H1 (cell line): ENCODE results near the gene TIGD6. TPM values are rescaled to one million over a fixed set of nuclear protein-coding genes. Genes with fewer than 3 reads are reported as not detected.

ENCODE experiments used
- CTCF ChIA-PET: fragments of 300-600 bp; sonication (Branson Sonifier 250); formaldehyde crosslinking; loops from one replicate; lab custom pipeline; 2021; ENCODE audit not compliant: partially characterized antibody; lab: Charles Lee
- POLR2A ChIA-PET: fragments of 300-600 bp; sonication (Branson Sonifier 250); formaldehyde crosslinking; loops from one replicate; lab custom pipeline; 2021; ENCODE audit warnings: inconsistent platforms; ENCODE audit not compliant: partially characterized antibody; lab: Charles Lee
- DNase-seq, 2 experiments: peaks; one replicate each; pipeline versions ENCODE4 v3.0.0 to v3.0.0-alpha.2; 2010 to 2022; ENCODE audit warnings: low spot score in 2 of 2, low read depth in 1 of 2, mixed read lengths in 1 of 2
- FAIRE-seq: peaks from 2 replicates; lab custom pipeline; 2011; peaks lifted over from hg19 to GRCh38; lab: Jason Lieb, UNC
- H2AFZ ChIP-seq: 2 replicates; pipeline ENCODE4 v1.8.1; 2012; ENCODE audit warnings: low read length, inconsistent platforms
- H2AK5ac ChIP-seq: 2 replicates; pipeline ENCODE4 v1.6.1; 2013; ENCODE audit warnings: low read depth, low read length
- H2BK120ac ChIP-seq: replicated peaks from 2 replicates; pipeline ENCODE3; 2013; ENCODE audit warnings: low read depth, low read length, inconsistent platforms
- H2BK12ac ChIP-seq: 2 replicates; pipeline ENCODE4 v1.6.1; 2013; ENCODE audit warnings: low read depth, low read length
- H2BK15ac ChIP-seq: 2 replicates; pipeline ENCODE4 v1.6.1; 2013; ENCODE audit warnings: low read length
- H2BK20ac ChIP-seq: 2 replicates; pipeline ENCODE4 v1.6.1; 2013; ENCODE audit warnings: low read length
- H2BK5ac ChIP-seq: 2 replicates; pipeline ENCODE4 v1.6.1; 2013; ENCODE audit warnings: low read depth, low read length
- H3K14ac ChIP-seq: 2 replicates; pipeline ENCODE4 v1.6.1; 2013; ENCODE audit warnings: inconsistent platforms; ENCODE audit not compliant: insufficient read length
- H3K18ac ChIP-seq: 2 replicates; pipeline ENCODE4 v1.6.1; 2013; ENCODE audit warnings: low read length; ENCODE audit errors: extremely low read depth
- H3K23ac ChIP-seq: 2 replicates; pipeline ENCODE4 v1.6.1; 2013; ENCODE audit warnings: inconsistent platforms; ENCODE audit not compliant: insufficient read length
- H3K23me2 ChIP-seq: 2 replicates; pipeline ENCODE4 v1.6.1; 2013; ENCODE audit warnings: low read depth, low read length
- H3K27ac ChIP-seq: 2 replicates; pipeline ENCODE4 v1.6.1; 2011; ENCODE audit warnings: low read depth, low read length, inconsistent platforms
- H3K27me3 ChIP-seq, 4 experiments: replicated peaks in 1 of 4; 1 replicate in 1 of 4; 2 replicates in 3 of 4; pipeline versions ENCODE4 v1.6.1 to v1.8.1; 2011 to 2013; ENCODE audit warnings: low read length in 3 of 4, mild to moderate bottlenecking in 3 of 4, inconsistent platforms in 2 of 4, mixed read lengths in 2 of 4, moderate library complexity in 1 of 4; ENCODE audit not compliant: control insufficient read depth in 3 of 4, insufficient read depth in 3 of 4; ENCODE audit errors: extremely low read depth in 1 of 4
- H3K36me3 ChIP-seq, 4 experiments: 2 replicates each; pipeline versions ENCODE4 v1.6.1 to v1.8.1; 2011 to 2013; ENCODE audit warnings: mild to moderate bottlenecking in 4 of 4, low read length in 3 of 4, moderate library complexity in 2 of 4, control low read depth in 1 of 4, inconsistent platforms in 1 of 4; ENCODE audit not compliant: insufficient read depth in 4 of 4, control insufficient read depth in 2 of 4
- H3K4ac ChIP-seq: replicated peaks from 2 replicates; pipeline ENCODE3; 2013; ENCODE audit warnings: low read length, low read depth, mixed read lengths, inconsistent platforms; ENCODE audit not compliant: insufficient read length
- H3K4me1 ChIP-seq, 4 experiments: replicated peaks in 1 of 4; 1 replicate in 1 of 4; 2 replicates in 3 of 4; pipeline versions ENCODE4 v1.6.1 to v1.8.1; 2011 to 2013; ENCODE audit warnings: low read length in 3 of 4, inconsistent platforms in 2 of 4, mixed read lengths in 1 of 4; ENCODE audit not compliant: insufficient read depth in 4 of 4, control insufficient read depth in 3 of 4
- H3K4me2 ChIP-seq, 2 experiments: 2 replicates each; pipeline versions ENCODE4 v1.6.1 to v1.8.1; 2011 to 2013; ENCODE audit warnings: low read depth in 2 of 2, low read length in 2 of 2, control low read depth in 1 of 2, inconsistent platforms in 1 of 2, mild to moderate bottlenecking in 1 of 2; ENCODE audit not compliant: insufficient read depth in 1 of 2
- H3K4me3 ChIP-seq, 4 experiments: fragments of 200-600, 300-600 bp in 1 of 4; sonication (generic), shearing (Covaris generic), sonication (Bioruptor Twin) in 1 of 4; 2 replicates each; pipeline versions ENCODE4 v1.5.1 to v1.8.1; 2011 to 2016; ENCODE audit warnings: low read length in 4 of 4, low read depth in 3 of 4, control low read depth in 2 of 4, inconsistent platforms in 2 of 4, mild to moderate bottlenecking in 2 of 4, mixed read lengths in 1 of 4, moderate library complexity in 1 of 4; ENCODE audit not compliant: insufficient read depth in 2 of 4; ENCODE audit errors: extremely low read depth in 1 of 4
- H3K56ac ChIP-seq: replicated peaks from 2 replicates; pipeline ENCODE3; 2013; ENCODE audit warnings: low read depth, mild to moderate bottlenecking, mixed read lengths, low read length, inconsistent platforms; ENCODE audit not compliant: insufficient read length
- H3K79me1 ChIP-seq: 2 replicates; pipeline ENCODE4 v1.6.1; 2013; ENCODE audit warnings: low read depth, low read length, control low read depth
- H3K79me2 ChIP-seq, 2 experiments: 2 replicates each; pipeline versions ENCODE4 v1.6.1 to v1.8.1; 2012 to 2013; ENCODE audit warnings: low read length in 2 of 2, mild to moderate bottlenecking in 2 of 2, inconsistent platforms in 1 of 2; ENCODE audit not compliant: insufficient read depth in 2 of 2, control insufficient read depth in 1 of 2
- H3K9ac ChIP-seq, 4 experiments: replicated peaks in 1 of 4; 1 replicate in 1 of 4; 2 replicates in 3 of 4; pipeline versions ENCODE4 v1.6.1 to v1.8.1; 2011 to 2013; ENCODE audit warnings: low read depth in 3 of 4, low read length in 3 of 4, control low read depth in 2 of 4, mild to moderate bottlenecking in 2 of 4, moderate library complexity in 2 of 4, inconsistent platforms in 1 of 4; ENCODE audit errors: extremely low read depth in 1 of 4
- H3K9me3 ChIP-seq, 2 experiments: 2 replicates each; pipeline versions ENCODE4 v1.6.1 to v1.8.1; 2012 to 2013; ENCODE audit warnings: mild to moderate bottlenecking in 2 of 2, moderate library complexity in 2 of 2, control low read depth in 1 of 2, inconsistent platforms in 1 of 2, low read depth in 1 of 2, low read length in 1 of 2, mixed read lengths in 1 of 2; ENCODE audit not compliant: insufficient read depth in 2 of 2
- H4K20me1 ChIP-seq, 2 experiments: replicated peaks in 1 of 2; 2 replicates each; pipeline versions ENCODE3 to v1.8.1; 2011 to 2013; ENCODE audit warnings: inconsistent platforms in 2 of 2, low read length in 2 of 2, mild to moderate bottlenecking in 1 of 2; ENCODE audit not compliant: insufficient read depth in 2 of 2, control insufficient read depth in 1 of 2
- H4K5ac ChIP-seq: 2 replicates; pipeline ENCODE4 v1.6.1; 2013; ENCODE audit warnings: low read length, low read depth, mixed read lengths, inconsistent platforms; ENCODE audit not compliant: insufficient read length
- H4K8ac ChIP-seq: 2 replicates; pipeline ENCODE4 v1.8.0; 2013; ENCODE audit warnings: mild to moderate bottlenecking, moderate library complexity, low read length, inconsistent platforms; ENCODE audit not compliant: insufficient read depth; ENCODE audit errors: extremely low read depth
- H4K91ac ChIP-seq: replicated peaks from 2 replicates; pipeline ENCODE3; 2013; ENCODE audit warnings: low read length, mixed read lengths, inconsistent platforms; ENCODE audit not compliant: insufficient read length
- HDAC6 ChIP-seq: IDR thresholded peaks from one replicate; pipeline ENCODE4 v1.7.1; 2012; ENCODE audit warnings: low read depth, mild to moderate bottlenecking, inconsistent platforms, low read length, moderate library complexity
- POLR2A ChIP-seq, 2 experiments: IDR thresholded peaks; 1 replicate in 1 of 2; 2 replicates in 1 of 2; pipeline ENCODE4 v1.6.1; 2011; ENCODE audit warnings: low read depth in 2 of 2, low read length in 2 of 2, mild to moderate bottlenecking in 2 of 2; ENCODE audit errors: control extremely low read depth in 1 of 2
- WGBS, 2 experiments: shearing (Covaris generic) in 1 of 2; methylation state at CpG; one replicate each; pipeline versions ENCODE4 v1.1.6 to v1.1.7; 2013 to 2015; ENCODE audit warnings: low lambda C conversion rate in 2 of 2, mixed read lengths in 2 of 2, inconsistent platforms in 1 of 2, low coverage in 1 of 2, missing lambda C conversion rate in 1 of 2; ENCODE audit not compliant: insufficient replicate concordance in 2 of 2, insufficient coverage in 1 of 2, insufficient read length in 1 of 2; ENCODE audit errors: extremely low coverage in 1 of 2, missing lambda C conversion rate in 1 of 2; 5-methylcytosine and 5-hydroxymethylcytosine counted together
- polyA plus RNA-seq, 7 experiments: library from polyadenylated mRNA; depleted of rRNA in 3 of 7; stranded (reverse) in 5 of 7; unstranded in 2 of 7; fragments of >200 nt in 5 of 7; fragments of 200-250 nt in 2 of 7; gene quantifications; 1 replicate in 5 of 7; 2 replicates in 1 of 7; 4 replicates in 1 of 7; pipeline versions ENCODE4 v1.2.1 to v1.2.3, GENCODE V29; 2011 to 2013; ENCODE audit warnings: missing spikeins in 2 of 7, mixed read lengths in 2 of 7
- total RNA-seq: library from RNA; stranded (reverse); fragmentation: NEBNext Ultra II Directional; extraction: Animal tissue kit (Norgen Biotek cat#: 25700); gene quantifications from 2 replicates; pipeline ENCODE4 v1.2.1, GENCODE V29; 2021

Gene TIGD6
- total and polyA plus RNA-seq, 2 of the 8 experiments (the other 6 are each of a cell fraction or from before 2014, with no cell fraction given) = 1.3 to 2.4 TPM

GRCh38 chr5:150014456-150014855 lies 14.0 kb upstream of the TIGD6 start:
- no peak overlapping the region for H3K9ac ChIP-seq
- H3K14ac ChIP-seq = no peak overlapping the region
- H3K79me2 ChIP-seq = no peaks in the 10 kb centered on the region
- H3K18ac ChIP-seq = no peak overlapping the region
- H2BK20ac ChIP-seq = no peak overlapping the region
- no peak overlapping the region for H3K56ac ChIP-seq
- H4K8ac ChIP-seq = no peak overlapping the region
- no peak overlapping the region for H2AFZ ChIP-seq
- no peak overlapping the region for H2AK5ac ChIP-seq
- FAIRE-seq (no peak), DNase-seq (no peak)
- no peak overlapping the region for H2BK5ac ChIP-seq
- no peaks in the 10 kb centered on the region for H3K4me1 ChIP-seq
- H4K5ac ChIP-seq = no peak overlapping the region
- 91% methylated on average over 3 of the region's 3 CpGs; no CpG with 5 or more reads in 1 of the 2 experiments for WGBS, 2 experiments
- H3K9me3 ChIP-seq = 0 out of 4 replicates have a peak, but pooled peaks cover 0 to 2% of the 10 kb centered on the region in 2 experiments
- H4K20me1 ChIP-seq = peaks cover 7 to 9% of the 10 kb centered on the region in 2 experiments
- H3K36me3 ChIP-seq = peaks cover 8 to 73% (median 50%) of the 10 kb centered on the region in 4 experiments
- ChIA-PET CTCF (no interaction called here), POLR2A (no interaction called here)
- no peak overlapping the region for H3K23ac ChIP-seq
- H2BK15ac ChIP-seq = no peak overlapping the region
- no peak overlapping the region for H3K4me3 ChIP-seq
- H3K23me2 ChIP-seq = no peaks in the 10 kb centered on the region
- H3K4me2 ChIP-seq = no peak overlapping the region
- H2BK120ac ChIP-seq = no peak overlapping the region
- H2BK12ac ChIP-seq = no peak overlapping the region
- no peak overlapping the region for H3K27ac ChIP-seq
- H3K27me3 ChIP-seq = no peaks in the 10 kb centered on the region
- H3K4ac ChIP-seq = no peak overlapping the region
- no peaks in the 10 kb centered on the region for H3K79me1 ChIP-seq
- H4K91ac ChIP-seq = no peak overlapping the region
- TF ChIP-seq POLR2A (IDR thresholded peaks at IDR 0.05; ENCODE audit: control extremely low read depth in 1 of 2, low read depth in 2 of 2, low read length in 2 of 2) = no peak
- TF ChIP-seq HDAC6 = no peak
